DOHH2 (cell line): ENCODE measurements around the gene MRPL58.

Experiments
- EZH2phosphoT487 ChIP-seq: fragments of 200-600 bp; sonication (generic); IDR thresholded peaks from 2 replicates; pipeline ENCODE4 v1.6.1; 2017; ENCODE audit warnings: borderline replicate concordance, mild to moderate bottlenecking, antibody characterized with exemption, low read length, moderate library complexity, mixed read lengths
- TF ChIP-seq, protein P1 (sequence below): fragments of 200-600 bp; sonication (generic); IDR thresholded peaks from one replicate; pipeline ENCODE4 v1.5.1; 2014; ENCODE audit warnings: antibody characterized with exemption, mild to moderate bottlenecking, low read depth, low read length; ENCODE audit not compliant: poor library complexity, severe bottlenecking

DNA sequence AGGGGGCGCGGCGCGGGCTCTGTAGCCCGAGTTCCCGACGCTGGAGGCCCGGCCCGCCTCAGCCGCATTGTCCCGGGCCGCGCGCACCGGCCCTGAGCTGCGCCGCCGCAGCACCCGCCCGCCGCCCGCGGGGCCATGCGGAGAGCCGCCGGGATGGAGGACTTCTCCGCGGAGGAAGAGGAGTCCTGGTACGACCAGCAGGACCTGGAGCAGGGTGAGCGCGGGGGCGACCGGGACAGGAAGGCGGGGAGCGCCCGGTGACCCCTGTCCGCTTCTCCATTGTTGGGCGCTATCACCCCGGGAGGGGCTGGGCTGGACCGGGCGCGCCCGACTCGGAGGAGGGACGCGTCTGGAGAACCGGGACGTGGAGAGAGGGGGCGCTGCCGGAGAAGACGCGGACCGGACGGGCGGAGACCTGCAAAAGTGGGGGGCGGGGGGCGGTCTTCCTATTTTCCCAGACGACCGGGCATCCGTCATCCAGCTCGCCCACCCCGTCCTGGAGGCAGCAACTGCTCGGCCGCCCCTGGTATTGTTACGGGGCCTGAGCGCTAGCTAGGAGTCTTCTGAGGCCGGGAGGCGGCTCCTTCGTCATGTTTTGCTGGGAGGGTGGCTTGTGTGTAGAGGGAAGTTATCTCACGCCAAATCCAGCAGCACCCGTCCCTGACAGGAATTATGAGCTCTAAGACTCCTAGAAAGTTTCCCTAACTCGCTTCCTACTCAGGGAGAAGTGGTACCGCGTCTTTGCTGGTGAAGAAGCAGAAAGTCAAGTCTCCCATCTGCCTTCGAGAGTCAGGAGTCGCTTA lies 24.4 kb upstream of the MRPL58 start:
- TF ChIP-seq, protein P1, sequence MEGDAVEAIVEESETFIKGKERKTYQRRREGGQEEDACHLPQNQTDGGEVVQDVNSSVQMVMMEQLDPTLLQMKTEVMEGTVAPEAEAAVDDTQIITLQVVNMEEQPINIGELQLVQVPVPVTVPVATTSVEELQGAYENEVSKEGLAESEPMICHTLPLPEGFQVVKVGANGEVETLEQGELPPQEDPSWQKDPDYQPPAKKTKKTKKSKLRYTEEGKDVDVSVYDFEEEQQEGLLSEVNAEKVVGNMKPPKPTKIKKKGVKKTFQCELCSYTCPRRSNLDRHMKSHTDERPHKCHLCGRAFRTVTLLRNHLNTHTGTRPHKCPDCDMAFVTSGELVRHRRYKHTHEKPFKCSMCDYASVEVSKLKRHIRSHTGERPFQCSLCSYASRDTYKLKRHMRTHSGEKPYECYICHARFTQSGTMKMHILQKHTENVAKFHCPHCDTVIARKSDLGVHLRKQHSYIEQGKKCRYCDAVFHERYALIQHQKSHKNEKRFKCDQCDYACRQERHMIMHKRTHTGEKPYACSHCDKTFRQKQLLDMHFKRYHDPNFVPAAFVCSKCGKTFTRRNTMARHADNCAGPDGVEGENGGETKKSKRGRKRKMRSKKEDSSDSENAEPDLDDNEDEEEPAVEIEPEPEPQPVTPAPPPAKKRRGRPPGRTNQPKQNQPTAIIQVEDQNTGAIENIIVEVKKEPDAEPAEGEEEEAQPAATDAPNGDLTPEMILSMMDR = no peak
- TF ChIP-seq EZH2phosphoT487 = no peak; the same call in 1 of the 2 replicates
